HCT116 (cell line): ENCODE measurements around the gene HPRT1.
"Not testable (repeated sequence)": the region's sequence is repeated elsewhere in the genome, so short reads cannot be mapped to it uniquely, and the experiment has no call there.

Source experiments
- CEBPB ChIP-seq: IDR thresholded peaks from 2 replicates; pipeline ENCODE4 v1.6.1; 2012; ENCODE audit warnings: low read depth
- EZH2 ChIP-seq: fragments of 200-600 bp; sonication (generic); IDR thresholded peaks from 2 replicates; pipeline ENCODE4 v1.6.1; 2017; ENCODE audit warnings: antibody characterized with exemption, mixed run types
- EZH2phosphoT487 ChIP-seq: fragments of 200-600 bp; IDR thresholded peaks from 2 replicates; pipeline ENCODE4 v1.6.1; 2018; ENCODE audit warnings: antibody characterized with exemption, borderline replicate concordance
- FOSL1 ChIP-seq: IDR thresholded peaks from 2 replicates; pipeline ENCODE4 v1.6.1; 2012; ENCODE audit warnings: low read depth
- JUND ChIP-seq: IDR thresholded peaks from 2 replicates; pipeline ENCODE4 v1.6.1; 2012
- POLR2A ChIP-seq: IDR thresholded peaks from 2 replicates; pipeline ENCODE4 v1.7.0; 2011; ENCODE audit warnings: borderline replicate concordance; ENCODE audit not compliant: insufficient read depth, insufficient read length; ENCODE audit errors: extremely low read depth
- POLR2AphosphoS5 ChIP-seq: IDR thresholded peaks from 2 replicates; pipeline ENCODE4 v1.6.1; 2011; ENCODE audit warnings: mild to moderate bottlenecking, low read depth, low read length, moderate library complexity
- SIN3A ChIP-seq: IDR thresholded peaks from 2 replicates; pipeline ENCODE4 v1.6.1; 2012; ENCODE audit warnings: low read depth
- YY1 ChIP-seq: IDR thresholded peaks from 2 replicates; pipeline ENCODE4 v1.6.1; 2011; ENCODE audit warnings: low read length, low read depth, moderate library complexity, mild to moderate bottlenecking; ENCODE audit not compliant: insufficient replicate concordance; ENCODE audit errors: extremely low read depth
- ZFX ChIP-seq: fragments of 450-650 bp; IDR thresholded peaks from 2 replicates; pipeline ENCODE4 v1.6.1; 2017
- ZNF274 ChIP-seq: fragments of 200-500 bp; sonication (Bioruptor generic); IDR thresholded peaks from 2 replicates; pipeline ENCODE4 v1.6.1; 2014; ENCODE audit warnings: mild to moderate bottlenecking, low read depth, low read length, inconsistent platforms
- TF ChIP-seq, protein P1 (sequence below), 3 experiments: fragments of 200-600 bp in 1 of 3; sonication (generic) in 1 of 3; IDR thresholded peaks in 2 of 3; conservative IDR thresholded peaks in 1 of 3; 2 replicates each; pipeline ENCODE4 v1.5.1; 2012 to 2017; ENCODE audit warnings: low read depth in 2 of 3, low read length in 2 of 3, antibody characterized with exemption in 1 of 3, borderline replicate concordance in 1 of 3, control low read depth in 1 of 3, mild to moderate bottlenecking in 1 of 3, mixed read lengths in 1 of 3, mixed run types in 1 of 3, moderate library complexity in 1 of 3; ENCODE audit not compliant: insufficient read depth in 1 of 3
- TF ChIP-seq, protein P2 (sequence below): IDR thresholded peaks from 2 replicates; pipeline ENCODE4 v1.6.1; 2011; ENCODE audit warnings: mild to moderate bottlenecking, low read length, moderate library complexity; ENCODE audit not compliant: insufficient replicate concordance; ENCODE audit errors: extremely low read depth
- TF ChIP-seq, protein P3 (sequence below): IDR thresholded peaks from 2 replicates; pipeline ENCODE4 v1.6.1; 2012

DNA sequence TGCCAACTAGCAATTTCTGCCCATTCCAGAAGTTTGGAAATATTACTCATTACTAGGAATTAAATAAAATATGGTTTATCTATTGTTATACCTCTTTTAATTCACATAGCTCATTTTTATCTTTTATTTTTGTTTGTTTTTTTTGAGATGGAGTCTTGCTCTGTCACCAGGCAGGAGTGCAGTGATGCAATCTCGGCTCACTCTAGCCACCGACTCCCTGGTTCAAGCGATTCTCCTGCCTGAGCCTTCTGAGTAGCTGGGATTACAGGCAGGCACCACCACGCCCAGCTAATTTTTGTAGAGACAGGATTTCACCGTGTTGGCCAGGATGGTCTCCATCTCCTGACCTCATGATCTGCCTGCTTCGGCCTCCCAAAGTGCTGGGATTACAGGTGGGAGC, 4.5 kb downstream of the HPRT1 start:
- not testable (repeated sequence) for TF ChIP-seq EZH2, POLR2A, ZNF274, JUND, POLR2AphosphoS5, ZFX, EZH2phosphoT487, CEBPB, YY1, FOSL1, SIN3A
- TF ChIP-seq, protein P1, sequence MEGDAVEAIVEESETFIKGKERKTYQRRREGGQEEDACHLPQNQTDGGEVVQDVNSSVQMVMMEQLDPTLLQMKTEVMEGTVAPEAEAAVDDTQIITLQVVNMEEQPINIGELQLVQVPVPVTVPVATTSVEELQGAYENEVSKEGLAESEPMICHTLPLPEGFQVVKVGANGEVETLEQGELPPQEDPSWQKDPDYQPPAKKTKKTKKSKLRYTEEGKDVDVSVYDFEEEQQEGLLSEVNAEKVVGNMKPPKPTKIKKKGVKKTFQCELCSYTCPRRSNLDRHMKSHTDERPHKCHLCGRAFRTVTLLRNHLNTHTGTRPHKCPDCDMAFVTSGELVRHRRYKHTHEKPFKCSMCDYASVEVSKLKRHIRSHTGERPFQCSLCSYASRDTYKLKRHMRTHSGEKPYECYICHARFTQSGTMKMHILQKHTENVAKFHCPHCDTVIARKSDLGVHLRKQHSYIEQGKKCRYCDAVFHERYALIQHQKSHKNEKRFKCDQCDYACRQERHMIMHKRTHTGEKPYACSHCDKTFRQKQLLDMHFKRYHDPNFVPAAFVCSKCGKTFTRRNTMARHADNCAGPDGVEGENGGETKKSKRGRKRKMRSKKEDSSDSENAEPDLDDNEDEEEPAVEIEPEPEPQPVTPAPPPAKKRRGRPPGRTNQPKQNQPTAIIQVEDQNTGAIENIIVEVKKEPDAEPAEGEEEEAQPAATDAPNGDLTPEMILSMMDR (IDR thresholded peaks at IDR 0.05 in 2 of 3, conservative IDR thresholded peaks at IDR 0.05 in 1 of 3; ENCODE audit: borderline replicate concordance in 1 of 3, insufficient read depth in 1 of 3, low read depth in 2 of 3, low read length in 2 of 3) = not testable (repeated sequence)
- TF ChIP-seq, protein P2, sequence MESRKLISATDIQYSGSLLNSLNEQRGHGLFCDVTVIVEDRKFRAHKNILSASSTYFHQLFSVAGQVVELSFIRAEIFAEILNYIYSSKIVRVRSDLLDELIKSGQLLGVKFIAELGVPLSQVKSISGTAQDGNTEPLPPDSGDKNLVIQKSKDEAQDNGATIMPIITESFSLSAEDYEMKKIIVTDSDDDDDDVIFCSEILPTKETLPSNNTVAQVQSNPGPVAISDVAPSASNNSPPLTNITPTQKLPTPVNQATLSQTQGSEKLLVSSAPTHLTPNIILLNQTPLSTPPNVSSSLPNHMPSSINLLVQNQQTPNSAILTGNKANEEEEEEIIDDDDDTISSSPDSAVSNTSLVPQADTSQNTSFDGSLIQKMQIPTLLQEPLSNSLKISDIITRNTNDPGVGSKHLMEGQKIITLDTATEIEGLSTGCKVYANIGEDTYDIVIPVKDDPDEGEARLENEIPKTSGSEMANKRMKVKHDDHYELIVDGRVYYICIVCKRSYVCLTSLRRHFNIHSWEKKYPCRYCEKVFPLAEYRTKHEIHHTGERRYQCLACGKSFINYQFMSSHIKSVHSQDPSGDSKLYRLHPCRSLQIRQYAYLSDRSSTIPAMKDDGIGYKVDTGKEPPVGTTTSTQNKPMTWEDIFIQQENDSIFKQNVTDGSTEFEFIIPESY = not testable (repeated sequence)
- TF ChIP-seq, protein P3, sequence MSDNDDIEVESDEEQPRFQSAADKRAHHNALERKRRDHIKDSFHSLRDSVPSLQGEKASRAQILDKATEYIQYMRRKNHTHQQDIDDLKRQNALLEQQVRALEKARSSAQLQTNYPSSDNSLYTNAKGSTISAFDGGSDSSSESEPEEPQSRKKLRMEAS = not testable (repeated sequence)
